GM18517 (cell line): ENCODE data around the gene ZNF835.

Experiments used
- ATAC-seq: cut with Tn5 transposase; IDR thresholded peaks from one replicate; pipeline ENCODE4 v1.9.1; 2021; ENCODE audit warnings: mild to moderate bottlenecking, moderate library complexity; ENCODE audit not compliant: unreplicated experiment

ZNF835 gene

GRCh38 chr19:56663931-56664500 is 7.5 kb downstream of the ZNF835 start:
- ATAC-seq, result no peak

- no peak for ATAC-seq
These were observed 10.3 kb downstream of the ZNF835 start for GRCh38 chr19:56661248-56661647.

GRCh38 chr19:56660381-56661107 is 11.0 kb downstream of the ZNF835 start:
- no peak for ATAC-seq

- ATAC-seq, result no peak
These were observed 17.4 kb downstream of the ZNF835 start for GRCh38 chr19:56654151-56654550.

- ATAC-seq, result no peak
These were observed 28.0 kb downstream of the ZNF835 start for GRCh38 chr19:56643460-56643955.

- no peak for ATAC-seq
These were observed 28.7 kb downstream of the ZNF835 start, which contains the start of gene SMIM17 for GRCh38 chr19:56642711-56643459. TSS of gene SMIM17 (plus strand) at chr19:56643159. CDS start at chr19:56645668, 2,509 bp downstream.

GRCh38 chr19:56639217-56639616 is 32.3 kb downstream of the ZNF835 start:
- no peak for ATAC-seq

- no peak for ATAC-seq
These were observed 33.5 kb downstream of the ZNF835 start for GRCh38 chr19:56637976-56638555.

- no peak for ATAC-seq
These were observed 38.5 kb downstream of the ZNF835 start for GRCh38 chr19:56633021-56633420.

GRCh38 chr19:56625708-56626107 is 45.8 kb downstream of the ZNF835 start:
- no peak for ATAC-seq

- ATAC-seq, result no peak
These were observed 48.6 kb downstream of the ZNF835 start for GRCh38 chr19:56623006-56623405.

- no peak for ATAC-seq
These were observed 49.2 kb downstream of the ZNF835 start for GRCh38 chr19:56622374-56622773.

- no peak for ATAC-seq
These were observed 52.4 kb downstream of the ZNF835 start for GRCh38 chr19:56619121-56619520.

- no peak for ATAC-seq
These were observed 54.0 kb downstream of the ZNF835 start for GRCh38 chr19:56617531-56617930.

GRCh38 chr19:56613639-56614038 is 57.9 kb downstream of the ZNF835 start:
- no peak for ATAC-seq

GRCh38 chr19:56612737-56613136 is 58.8 kb downstream of the ZNF835 start:
- ATAC-seq, result no peak
